GM12874 (cell line): ENCODE results near the gene SPTLC3.

Source experiments
- TF ChIP-seq, protein P1 (sequence below): IDR thresholded peaks from 2 replicates; pipeline ENCODE4 v1.5.1; 2011; ENCODE audit warnings: low read depth, mild to moderate bottlenecking, control low read depth, low read length, moderate library complexity; ENCODE audit not compliant: insufficient read depth

The SPTLC3 gene

DNA sequence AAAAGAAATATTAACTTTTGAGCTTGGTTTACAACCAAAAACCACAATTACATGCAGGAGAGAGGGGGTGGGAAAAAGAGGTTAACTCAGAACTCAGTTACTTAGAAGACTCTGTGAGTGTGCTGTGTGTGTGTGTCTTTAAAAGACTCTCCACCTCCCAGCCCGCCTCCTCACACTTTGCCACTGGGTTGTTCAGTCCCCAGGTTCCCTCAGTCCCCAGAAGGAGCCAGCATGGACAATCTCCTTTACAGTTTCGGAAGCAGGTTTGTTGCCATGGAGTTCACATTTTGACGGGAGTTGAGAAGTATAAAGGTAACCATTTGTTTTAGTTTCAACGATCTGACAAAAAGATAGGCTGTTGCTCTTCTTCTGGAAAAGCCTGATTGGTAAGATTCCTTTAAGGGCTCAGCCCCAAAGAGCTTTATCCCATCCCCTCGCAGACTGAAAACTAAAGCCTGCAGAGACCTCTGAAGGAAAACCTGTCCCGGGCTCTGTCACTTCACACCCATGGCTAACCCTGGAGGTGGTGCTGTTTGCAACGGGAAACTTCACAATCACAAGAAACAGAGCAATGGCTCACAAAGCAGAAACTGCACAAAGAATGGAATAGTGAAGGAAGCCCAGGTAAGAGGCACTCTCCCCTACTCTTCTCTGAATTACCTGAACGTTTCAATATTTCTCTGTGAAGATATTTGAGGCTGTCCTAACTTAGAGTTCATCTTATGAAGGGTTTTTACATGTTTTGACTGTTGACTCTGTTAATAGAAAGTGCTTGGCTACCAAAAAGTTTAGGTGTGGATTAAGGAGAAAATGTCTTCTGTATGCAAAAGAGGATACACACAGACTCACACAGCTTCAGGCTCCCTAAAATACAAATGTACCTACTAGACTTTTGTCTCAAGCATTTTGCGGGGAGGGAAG, at the start of gene SPTLC3:
Gene SPTLC3, plus strand, starts transcription at position 212 of the 921 bp plus-strand sequence. Its CDS starts 296 bp downstream, at position 508.
- TF ChIP-seq, protein P1, sequence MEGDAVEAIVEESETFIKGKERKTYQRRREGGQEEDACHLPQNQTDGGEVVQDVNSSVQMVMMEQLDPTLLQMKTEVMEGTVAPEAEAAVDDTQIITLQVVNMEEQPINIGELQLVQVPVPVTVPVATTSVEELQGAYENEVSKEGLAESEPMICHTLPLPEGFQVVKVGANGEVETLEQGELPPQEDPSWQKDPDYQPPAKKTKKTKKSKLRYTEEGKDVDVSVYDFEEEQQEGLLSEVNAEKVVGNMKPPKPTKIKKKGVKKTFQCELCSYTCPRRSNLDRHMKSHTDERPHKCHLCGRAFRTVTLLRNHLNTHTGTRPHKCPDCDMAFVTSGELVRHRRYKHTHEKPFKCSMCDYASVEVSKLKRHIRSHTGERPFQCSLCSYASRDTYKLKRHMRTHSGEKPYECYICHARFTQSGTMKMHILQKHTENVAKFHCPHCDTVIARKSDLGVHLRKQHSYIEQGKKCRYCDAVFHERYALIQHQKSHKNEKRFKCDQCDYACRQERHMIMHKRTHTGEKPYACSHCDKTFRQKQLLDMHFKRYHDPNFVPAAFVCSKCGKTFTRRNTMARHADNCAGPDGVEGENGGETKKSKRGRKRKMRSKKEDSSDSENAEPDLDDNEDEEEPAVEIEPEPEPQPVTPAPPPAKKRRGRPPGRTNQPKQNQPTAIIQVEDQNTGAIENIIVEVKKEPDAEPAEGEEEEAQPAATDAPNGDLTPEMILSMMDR = no peak

DNA sequence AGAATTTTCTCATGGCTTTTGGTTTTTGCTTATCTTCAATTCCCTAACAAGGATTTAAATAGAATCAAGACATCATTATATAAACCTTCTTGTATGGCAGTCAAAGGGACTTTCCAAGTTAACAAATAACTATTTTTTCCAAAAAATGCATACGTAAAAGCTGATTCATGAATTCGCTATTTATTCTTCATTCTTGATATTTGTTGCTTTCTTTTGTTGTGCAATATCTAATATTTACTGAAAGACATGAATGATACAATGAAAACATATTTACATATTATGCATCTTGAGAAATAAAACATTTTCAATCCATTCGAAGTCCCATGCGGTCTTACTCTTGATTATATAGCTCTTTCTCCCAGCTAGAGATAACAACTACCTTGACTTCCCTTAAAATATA, 47.0 kb upstream of the SPTLC3 start:
- TF ChIP-seq, protein P1 = no peak

DNA sequence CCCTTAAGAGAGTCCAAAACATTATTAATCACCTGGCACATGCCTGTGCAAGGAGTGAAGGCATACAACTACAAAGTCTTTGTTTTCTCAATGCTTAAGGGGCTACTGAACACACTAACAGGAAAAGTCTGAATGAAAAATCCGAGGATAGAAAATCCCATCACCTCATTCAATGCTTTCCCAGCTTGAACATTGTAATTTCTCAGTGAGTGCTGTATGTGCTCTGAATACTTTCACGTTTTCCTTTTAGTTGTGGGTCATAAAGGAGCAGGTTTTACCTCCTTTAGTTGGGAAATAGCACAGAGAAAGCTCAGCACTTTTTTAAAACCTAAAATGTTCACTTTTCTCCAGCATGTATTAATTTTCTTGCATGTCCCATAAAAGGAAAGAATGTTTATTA, 45.9 kb upstream of the SPTLC3 start:
- TF ChIP-seq, protein P1 = no peak

DNA sequence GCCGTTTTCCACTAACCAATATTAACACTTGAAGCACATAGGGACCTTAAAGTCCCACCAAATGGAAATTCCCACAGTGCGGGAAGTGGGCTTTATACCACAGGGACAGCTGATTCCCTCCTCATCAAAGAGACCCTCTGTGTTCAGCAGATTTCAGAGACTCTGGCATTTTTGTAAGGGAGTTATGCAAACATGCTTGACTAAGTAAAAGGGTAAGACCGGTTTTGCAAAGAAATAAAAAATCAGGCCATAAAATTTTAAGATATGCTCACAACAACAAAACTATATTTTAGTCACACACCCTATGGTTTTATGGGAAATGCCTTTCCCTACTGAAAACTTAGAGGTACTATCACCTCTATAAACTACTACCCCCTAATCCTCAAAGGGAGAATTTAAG, 45.4 kb upstream of the SPTLC3 start:
- TF ChIP-seq, protein P1 = no peak

DNA sequence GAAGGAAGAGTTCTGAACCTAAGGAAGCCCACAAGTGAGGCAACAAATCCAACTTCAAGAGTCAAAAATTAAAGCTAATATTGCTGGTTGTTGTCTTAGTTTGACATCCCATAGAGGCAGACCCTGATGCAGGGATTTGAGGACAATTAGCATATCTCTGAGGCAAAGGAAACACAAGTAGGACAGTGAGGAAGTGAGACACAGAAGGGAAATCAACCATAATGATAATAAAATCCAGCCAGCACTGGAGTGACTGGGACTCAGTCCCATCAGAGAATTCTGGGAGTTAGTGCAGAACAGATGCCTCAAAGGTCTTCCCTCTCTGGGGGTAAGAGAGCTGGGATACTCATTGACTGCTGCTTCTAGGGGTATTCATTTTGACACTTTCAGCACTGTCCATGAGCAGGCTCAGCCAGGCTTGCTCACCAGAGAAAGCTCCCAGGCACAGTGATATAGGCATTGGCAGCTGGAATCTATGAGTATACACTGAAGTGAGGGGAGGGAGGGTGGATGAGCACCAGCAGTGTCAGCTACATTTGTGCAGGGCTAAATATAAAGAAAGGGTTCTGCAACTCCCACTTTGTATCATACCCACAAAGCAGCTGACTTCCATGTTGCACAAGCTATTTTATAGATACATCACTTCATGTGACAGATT, 43.4 kb upstream of the SPTLC3 start:
- TF ChIP-seq, protein P1 = no peak

DNA sequence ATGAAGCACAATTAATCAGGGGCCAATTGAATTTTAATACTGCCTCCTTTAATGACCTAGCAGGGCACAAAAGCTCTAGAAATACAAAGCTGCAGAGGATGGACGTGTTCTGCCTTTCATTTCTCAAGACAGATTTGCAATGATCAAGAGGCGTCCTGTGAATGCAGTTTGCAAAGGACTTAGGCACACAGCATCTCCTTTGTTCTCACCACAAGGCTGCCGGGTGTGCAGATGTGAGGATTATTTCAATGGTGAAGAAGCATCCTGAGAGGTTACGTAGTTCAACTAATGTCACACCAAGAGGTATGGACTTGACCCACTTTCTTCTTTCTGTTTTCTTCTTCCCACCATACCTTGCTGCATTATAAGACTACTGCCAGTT, 42.9 kb upstream of the SPTLC3 start:
- TF ChIP-seq, protein P1 = no peak

DNA sequence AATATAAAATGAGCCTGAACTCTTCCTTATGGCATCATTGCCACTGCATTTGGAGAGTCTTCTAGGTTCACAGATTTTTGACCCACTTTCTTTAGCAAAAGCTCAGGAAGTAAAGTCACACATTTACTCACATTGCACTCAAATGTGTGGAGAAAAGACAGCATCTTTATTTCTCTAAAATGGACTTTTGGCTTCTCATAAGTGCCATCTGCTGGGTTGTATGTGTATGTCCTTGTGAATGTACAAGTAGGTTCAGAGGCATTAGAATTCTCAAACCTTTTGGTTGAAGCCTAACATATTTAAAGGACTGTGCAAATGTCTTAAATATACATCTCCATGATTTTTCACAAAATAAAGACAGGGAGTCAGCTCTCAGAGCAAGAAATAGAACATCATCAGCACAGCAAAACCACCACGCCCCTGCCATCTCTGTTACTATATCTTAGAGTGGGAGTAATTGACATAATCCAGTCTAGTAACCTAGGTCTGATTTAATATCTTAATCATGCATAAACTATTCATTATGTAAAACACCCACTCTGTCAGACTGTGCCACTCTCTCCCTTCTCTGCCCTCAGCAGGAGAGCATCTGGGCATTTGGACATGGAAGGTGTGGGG, 42.2 kb upstream of the SPTLC3 start:
- TF ChIP-seq, protein P1 = no peak
